Vagina (tissue), 2 donors: ENCODE data around the gene F10. TPM values are rescaled to one million over a fixed set of nuclear protein-coding genes. Genes with fewer than 3 reads are reported as not detected.
A peak's percentile ranks its signal among the peaks of the same experiment; 100 is the strongest.

Source experiments
- DNase-seq, 2 donors: peaks; one replicate each; pipeline ENCODE4 v3.0.0-alpha.2; 2017; ENCODE audit errors: extremely low spot score in 2 of 2
- H3K27ac ChIP-seq: fragments of 200-600 bp; sonication (generic); one replicate; pipeline ENCODE4 v1.5.1; 2019
- H3K27me3 ChIP-seq: fragments of 200-600 bp; sonication (generic); one replicate; pipeline ENCODE4 v1.5.1; 2019
- H3K36me3 ChIP-seq, 2 donors: fragments of 200-600 bp; sonication (generic); one replicate each; pipeline ENCODE4 v1.5.1; 2017 to 2019
- H3K4me1 ChIP-seq: fragments of 200-600 bp; sonication (generic); one replicate; pipeline ENCODE4 v1.5.1; 2019
- H3K4me3 ChIP-seq, 2 donors: fragments of 200-600 bp; sonication (generic); 1 replicate in 1 of 2; 2 replicates in 1 of 2; pipeline ENCODE4 v1.5.1; 2016 to 2019
- H3K9me3 ChIP-seq: fragments of 200-600 bp; sonication (generic); one replicate; pipeline ENCODE4 v1.5.1; 2019
- POLR2A ChIP-seq, 2 donors: fragments of 450-650 bp; IDR thresholded peaks; one replicate each; pipeline ENCODE4 v1.6.1; 2017; ENCODE audit warnings: antibody characterized with exemption in 2 of 2, mild to moderate bottlenecking in 2 of 2, moderate library complexity in 2 of 2
- POLR2AphosphoS5 ChIP-seq, 2 donors: sonication (generic); formaldehyde crosslinking; IDR thresholded peaks; one replicate each; pipeline ENCODE4 v1.9.0; 2017; ENCODE audit warnings: antibody characterized with exemption in 2 of 2, mild to moderate bottlenecking in 2 of 2, low read depth in 1 of 2; ENCODE audit not compliant: insufficient read depth in 1 of 2
- intact Hi-C: fragments of 100-400 bp; cut with DNase I; formaldehyde crosslinking; loops from one replicate; pipeline ENCODE4 v1.15.1; 2023
- total RNA-seq: library from RNA; depleted of rRNA; stranded (reverse); fragments of >200 nt; gene quantifications from one replicate; pipeline ENCODE4 v1.2.3, GENCODE V29; 2016
- TF ChIP-seq, protein P1 (sequence below), 3 experiments: fragments of 450-650 bp in 2 of 3; fragments of 200-600 bp in 1 of 3; sonication (generic) in 1 of 3; IDR thresholded peaks; one replicate each; pipeline ENCODE4 v1.5.1; 2017 to 2019; ENCODE audit warnings: antibody characterized with exemption in 3 of 3, mild to moderate bottlenecking in 2 of 3, moderate library complexity in 2 of 3

Gene F10
- total RNA-seq, 1 donor from 2014 or later = 16.7 TPM

DNA sequence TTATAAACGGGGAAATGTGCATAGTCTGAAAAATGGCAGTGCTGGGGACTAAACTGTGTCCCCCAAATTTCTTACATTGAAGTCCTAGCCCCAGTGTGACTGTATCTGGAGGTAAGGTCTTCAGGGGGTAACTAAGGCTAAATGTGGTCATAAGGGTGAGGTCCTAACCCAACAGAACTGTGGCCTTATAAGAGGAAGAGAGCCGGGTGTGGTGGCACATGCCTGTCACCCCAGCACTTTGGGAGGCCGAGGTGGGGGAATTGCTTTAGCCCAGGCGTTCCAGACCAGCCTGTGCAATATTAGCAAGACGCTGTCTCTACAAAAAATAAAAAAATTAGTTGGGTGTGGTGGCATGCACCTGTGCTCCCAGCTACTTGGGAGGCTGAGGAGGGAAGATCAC, 53.7 kb downstream of the F10 start:
- H3K27me3 ChIP-seq = no peaks in the 10 kb centered on the region
- no peak for DNase-seq
- intact Hi-C loops = no loop called here
- peaks cover 0 to 67% of the 10 kb centered on the region in 2 donors for H3K36me3 ChIP-seq
- TF ChIP-seq, protein P1, sequence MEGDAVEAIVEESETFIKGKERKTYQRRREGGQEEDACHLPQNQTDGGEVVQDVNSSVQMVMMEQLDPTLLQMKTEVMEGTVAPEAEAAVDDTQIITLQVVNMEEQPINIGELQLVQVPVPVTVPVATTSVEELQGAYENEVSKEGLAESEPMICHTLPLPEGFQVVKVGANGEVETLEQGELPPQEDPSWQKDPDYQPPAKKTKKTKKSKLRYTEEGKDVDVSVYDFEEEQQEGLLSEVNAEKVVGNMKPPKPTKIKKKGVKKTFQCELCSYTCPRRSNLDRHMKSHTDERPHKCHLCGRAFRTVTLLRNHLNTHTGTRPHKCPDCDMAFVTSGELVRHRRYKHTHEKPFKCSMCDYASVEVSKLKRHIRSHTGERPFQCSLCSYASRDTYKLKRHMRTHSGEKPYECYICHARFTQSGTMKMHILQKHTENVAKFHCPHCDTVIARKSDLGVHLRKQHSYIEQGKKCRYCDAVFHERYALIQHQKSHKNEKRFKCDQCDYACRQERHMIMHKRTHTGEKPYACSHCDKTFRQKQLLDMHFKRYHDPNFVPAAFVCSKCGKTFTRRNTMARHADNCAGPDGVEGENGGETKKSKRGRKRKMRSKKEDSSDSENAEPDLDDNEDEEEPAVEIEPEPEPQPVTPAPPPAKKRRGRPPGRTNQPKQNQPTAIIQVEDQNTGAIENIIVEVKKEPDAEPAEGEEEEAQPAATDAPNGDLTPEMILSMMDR (IDR thresholded peaks at IDR 0.05) = no peak
- TF ChIP-seq POLR2A (IDR thresholded peaks at IDR 0.05) (no peak), POLR2AphosphoS5 (IDR thresholded peaks at IDR 0.05; ENCODE audit: insufficient read depth in 1 of 2, low read depth in 1 of 2) (no peak)
- H3K4me1 ChIP-seq = no peaks in the 10 kb centered on the region
- H3K9me3 ChIP-seq = no peaks in the 10 kb centered on the region
- no peak overlapping the region for H3K27ac ChIP-seq
- H3K4me3 ChIP-seq = no peak overlapping the region

DNA sequence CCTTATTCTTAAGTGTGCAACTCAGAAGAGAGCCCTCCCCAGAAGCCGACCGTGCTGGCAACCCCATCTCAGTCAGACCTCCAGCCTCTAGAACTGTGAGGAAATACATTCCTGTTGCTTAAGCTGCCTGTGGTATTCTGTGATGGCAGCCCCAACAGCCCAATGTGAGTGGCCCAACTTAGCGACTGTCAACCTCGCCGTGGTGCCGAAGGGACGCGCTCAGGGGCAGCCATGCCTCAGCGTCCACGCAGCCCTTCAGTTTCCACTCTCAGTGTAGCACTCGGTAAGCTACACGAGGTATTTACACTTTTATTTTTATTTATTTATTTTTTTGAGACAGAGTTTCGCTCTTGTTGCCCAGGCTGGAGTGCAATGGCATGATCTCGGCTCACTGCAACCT, 54.2 kb downstream of the F10 start:
- no peaks in the 10 kb centered on the region for H3K9me3 ChIP-seq
- intact Hi-C loops = no loop called here
- no peaks in the 10 kb centered on the region for H3K27me3 ChIP-seq
- H3K4me1 ChIP-seq = no peaks in the 10 kb centered on the region
- DNase-seq = no peak
- no peak overlapping the region for H3K4me3 ChIP-seq
- TF ChIP-seq, protein P1 (IDR thresholded peaks at IDR 0.05) = no peak
- TF ChIP-seq POLR2A (IDR thresholded peaks at IDR 0.05) = no peak
- no peak for TF ChIP-seq POLR2AphosphoS5 (IDR thresholded peaks at IDR 0.05; ENCODE audit: insufficient read depth in 1 of 2, low read depth in 1 of 2)
- H3K36me3 ChIP-seq = peaks cover 0 to 65% of the 10 kb centered on the region in 2 donors
- no peak overlapping the region for H3K27ac ChIP-seq

DNA sequence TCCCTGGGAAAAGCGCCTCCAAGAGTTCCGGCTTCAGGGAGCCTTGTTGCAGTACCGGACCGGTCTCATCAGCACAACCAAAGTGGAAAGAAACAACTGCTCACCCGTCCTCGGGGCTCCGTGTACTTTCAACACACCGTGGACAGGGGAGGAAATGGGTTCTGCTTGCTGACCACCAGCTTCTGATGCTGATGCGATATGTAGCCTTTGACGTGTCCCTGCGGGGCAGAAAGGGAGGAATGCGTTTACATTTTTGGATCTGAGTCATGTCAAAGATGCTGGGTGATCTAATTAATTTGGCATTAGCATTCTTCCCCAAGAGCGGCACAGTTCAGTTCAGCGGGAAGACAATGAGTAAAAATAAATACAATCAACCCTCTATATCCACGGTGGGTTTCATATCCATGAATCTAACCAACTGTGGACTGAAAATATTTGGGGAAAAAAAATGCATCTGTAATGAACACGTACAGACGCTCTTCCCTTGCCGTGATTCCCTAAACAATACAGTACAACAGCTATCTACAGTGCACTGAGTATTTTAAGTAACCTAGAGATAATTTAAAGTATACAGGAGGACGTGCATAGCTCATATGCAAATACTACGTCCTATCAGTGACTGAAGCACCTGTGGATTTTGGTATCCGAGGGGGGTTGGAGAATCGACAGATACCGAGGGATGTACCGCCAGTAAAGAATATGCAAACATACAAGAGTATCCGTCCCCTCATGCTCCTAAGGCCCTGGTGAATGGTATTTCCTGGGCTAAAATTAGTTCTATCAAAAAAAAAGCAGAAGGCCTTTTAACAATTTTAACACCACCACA, 55.7 kb downstream of the F10 start:
- intact Hi-C loops = no loop called here
- H3K27ac ChIP-seq = no peak overlapping the region
- peak in 1 of 2 donors; percentile 25 for DNase-seq
- H3K4me3 ChIP-seq = no peak overlapping the region
- no peaks in the 10 kb centered on the region for H3K9me3 ChIP-seq
- H3K36me3 ChIP-seq = peaks cover 0 to 72% of the 10 kb centered on the region in 2 donors
- H3K4me1 ChIP-seq = no peaks in the 10 kb centered on the region
- H3K27me3 ChIP-seq = no peaks in the 10 kb centered on the region
- TF ChIP-seq POLR2AphosphoS5 (IDR thresholded peaks at IDR 0.05; ENCODE audit: insufficient read depth in 1 of 2, low read depth in 1 of 2) (no peak), POLR2A (IDR thresholded peaks at IDR 0.05) (no peak)
- TF ChIP-seq, protein P1 (IDR thresholded peaks at IDR 0.05) = no peak

- H3K27me3 ChIP-seq = no peaks in the 10 kb centered on the region
- H3K27ac ChIP-seq = no peak overlapping the region
- DNase-seq = no peak
- no peaks in the 10 kb centered on the region for H3K4me1 ChIP-seq
- H3K36me3 ChIP-seq = peaks cover 0 to 77% of the 10 kb centered on the region in 2 donors
- intact Hi-C loops = no loop called here
- no peak overlapping the region for H3K4me3 ChIP-seq
- H3K9me3 ChIP-seq = no peaks in the 10 kb centered on the region
- TF ChIP-seq POLR2AphosphoS5 (IDR thresholded peaks at IDR 0.05; ENCODE audit: insufficient read depth in 1 of 2, low read depth in 1 of 2) (no peak), POLR2A (IDR thresholded peaks at IDR 0.05) (no peak)
- TF ChIP-seq, protein P1 (IDR thresholded peaks at IDR 0.05) = no peak
Measured at GRCh38 chr13:113178896-113179167, 56.2 kb downstream of the F10 start.
